DMS53 treated with DMSO at 0.1 percent for 48 hours (cell line): ENCODE results near the gene MAP3K7CL.

ENCODE experiments used
- DNase-seq: peaks from one replicate; lab custom pipeline; 2025; ENCODE audit not compliant: unreplicated experiment; lab: John Stamatoyannopoulos, UW

MAP3K7CL gene

GRCh38 chr21:29130270-29130969 lies at the start of gene MAP3K7CL:
Gene MAP3K7CL, plus strand, starts transcription at chr21:29130644. Its CDS starts 2,701 bp downstream, at chr21:29133345.
- DNase-seq: no peak

GRCh38 chr21:29082046-29082815 lies 48.2 kb upstream of the MAP3K7CL start:
- DNase-seq: no peak

- DNase-seq: no peak
Observed at GRCh38 chr21:29083306-29083705, 47.1 kb upstream of the MAP3K7CL start.

- DNase-seq: no peak
Observed at GRCh38 chr21:29084372-29084771, 46.1 kb upstream of the MAP3K7CL start.

GRCh38 chr21:29085106-29085752 lies 45.2 kb upstream of the MAP3K7CL start:
- DNase-seq: no peak

GRCh38 chr21:29091033-29091432 lies 39.4 kb upstream of the MAP3K7CL start:
- DNase-seq: no peak

- no peak for DNase-seq
Observed at GRCh38 chr21:29092102-29092959, 38.1 kb upstream of the MAP3K7CL start.

GRCh38 chr21:29096218-29097015 lies 34.0 kb upstream of the MAP3K7CL start:
- DNase-seq: no peak

GRCh38 chr21:29098156-29098555 lies 32.3 kb upstream of the MAP3K7CL start:
- DNase-seq: no peak

- DNase-seq: no peak
Observed at GRCh38 chr21:29102791-29103257, 27.6 kb upstream of the MAP3K7CL start.

GRCh38 chr21:29104239-29104708 lies 26.2 kb upstream of the MAP3K7CL start:
- DNase-seq: no peak

- no peak for DNase-seq
Observed at GRCh38 chr21:29105218-29105617, 25.2 kb upstream of the MAP3K7CL start.

GRCh38 chr21:29114765-29115500 lies 15.5 kb upstream of the MAP3K7CL start:
- no peak for DNase-seq

GRCh38 chr21:29115899-29116298 lies 14.5 kb upstream of the MAP3K7CL start:
- no peak for DNase-seq

- no peak for DNase-seq
Observed at GRCh38 chr21:29117372-29117955, 13.0 kb upstream of the MAP3K7CL start.

GRCh38 chr21:29121759-29122158 lies 8.7 kb upstream of the MAP3K7CL start:
- DNase-seq: no peak

GRCh38 chr21:29124645-29125044 lies 5.8 kb upstream of the MAP3K7CL start:
- DNase-seq: no peak

GRCh38 chr21:29125191-29125590 lies 5.3 kb upstream of the MAP3K7CL start:
- DNase-seq: no peak

- DNase-seq: no peak
Observed at GRCh38 chr21:29125979-29126378, 4.5 kb upstream of the MAP3K7CL start.
